ENCODE measurements around the gene AATF. TPM values are rescaled to one million over a fixed set of nuclear protein-coding genes. Genes with fewer than 3 reads are reported as not detected.

AATF gene
- total RNA-seq, 1 donor from 2014 or later: 70.2 TPM

GRCh38 chr17:36937959-36938565 is 10.7 kb upstream of the AATF start:
- H3K4me3 ChIP-seq (ENCODE audit: low read depth, low read length): peak overlapping the region; percentile 82
- DNase-seq (ENCODE audit: low read depth): no peak
- TF ChIP-seq, protein P1, sequence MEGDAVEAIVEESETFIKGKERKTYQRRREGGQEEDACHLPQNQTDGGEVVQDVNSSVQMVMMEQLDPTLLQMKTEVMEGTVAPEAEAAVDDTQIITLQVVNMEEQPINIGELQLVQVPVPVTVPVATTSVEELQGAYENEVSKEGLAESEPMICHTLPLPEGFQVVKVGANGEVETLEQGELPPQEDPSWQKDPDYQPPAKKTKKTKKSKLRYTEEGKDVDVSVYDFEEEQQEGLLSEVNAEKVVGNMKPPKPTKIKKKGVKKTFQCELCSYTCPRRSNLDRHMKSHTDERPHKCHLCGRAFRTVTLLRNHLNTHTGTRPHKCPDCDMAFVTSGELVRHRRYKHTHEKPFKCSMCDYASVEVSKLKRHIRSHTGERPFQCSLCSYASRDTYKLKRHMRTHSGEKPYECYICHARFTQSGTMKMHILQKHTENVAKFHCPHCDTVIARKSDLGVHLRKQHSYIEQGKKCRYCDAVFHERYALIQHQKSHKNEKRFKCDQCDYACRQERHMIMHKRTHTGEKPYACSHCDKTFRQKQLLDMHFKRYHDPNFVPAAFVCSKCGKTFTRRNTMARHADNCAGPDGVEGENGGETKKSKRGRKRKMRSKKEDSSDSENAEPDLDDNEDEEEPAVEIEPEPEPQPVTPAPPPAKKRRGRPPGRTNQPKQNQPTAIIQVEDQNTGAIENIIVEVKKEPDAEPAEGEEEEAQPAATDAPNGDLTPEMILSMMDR (conservative IDR thresholded peaks at IDR 0.05; ENCODE audit: low read depth, low read length): no peak

- TF ChIP-seq, protein P1 (conservative IDR thresholded peaks at IDR 0.05; ENCODE audit: low read depth, low read length): no peak
- DNase-seq (ENCODE audit: low read depth): no peak
- peak overlapping the region; percentile 82 for H3K4me3 ChIP-seq (ENCODE audit: low read depth, low read length)
These were observed 10.1 kb upstream of the AATF start for GRCh38 chr17:36938566-36939051.

GRCh38 chr17:36939052-36939801 is 9.5 kb upstream of the AATF start:
- peak overlapping the region; percentile 82 for H3K4me3 ChIP-seq (ENCODE audit: low read depth, low read length)

GRCh38 chr17:36939802-36940312 is 8.9 kb upstream of the AATF start:
- DNase-seq (ENCODE audit: low read depth): no peak
- TF ChIP-seq, protein P1 (conservative IDR thresholded peaks at IDR 0.05; ENCODE audit: low read depth, low read length): no peak
- H3K4me3 ChIP-seq (ENCODE audit: low read depth, low read length): peak overlapping the region; percentile 82

More at GRCh38 chr17:36939052-36939801, 9.5 kb upstream of the AATF start:
- TF ChIP-seq, protein P1 (conservative IDR thresholded peaks at IDR 0.05; ENCODE audit: low read depth, low read length): no peak
- DNase-seq (ENCODE audit: low read depth): no peak

- TF ChIP-seq, protein P1 (conservative IDR thresholded peaks at IDR 0.05; ENCODE audit: low read depth, low read length): no peak
- DNase-seq (ENCODE audit: low read depth): no peak
- H3K4me3 ChIP-seq (ENCODE audit: low read depth, low read length): no peak overlapping the region
These were observed 8.2 kb upstream of the AATF start for GRCh38 chr17:36940313-36941264.

DNA sequence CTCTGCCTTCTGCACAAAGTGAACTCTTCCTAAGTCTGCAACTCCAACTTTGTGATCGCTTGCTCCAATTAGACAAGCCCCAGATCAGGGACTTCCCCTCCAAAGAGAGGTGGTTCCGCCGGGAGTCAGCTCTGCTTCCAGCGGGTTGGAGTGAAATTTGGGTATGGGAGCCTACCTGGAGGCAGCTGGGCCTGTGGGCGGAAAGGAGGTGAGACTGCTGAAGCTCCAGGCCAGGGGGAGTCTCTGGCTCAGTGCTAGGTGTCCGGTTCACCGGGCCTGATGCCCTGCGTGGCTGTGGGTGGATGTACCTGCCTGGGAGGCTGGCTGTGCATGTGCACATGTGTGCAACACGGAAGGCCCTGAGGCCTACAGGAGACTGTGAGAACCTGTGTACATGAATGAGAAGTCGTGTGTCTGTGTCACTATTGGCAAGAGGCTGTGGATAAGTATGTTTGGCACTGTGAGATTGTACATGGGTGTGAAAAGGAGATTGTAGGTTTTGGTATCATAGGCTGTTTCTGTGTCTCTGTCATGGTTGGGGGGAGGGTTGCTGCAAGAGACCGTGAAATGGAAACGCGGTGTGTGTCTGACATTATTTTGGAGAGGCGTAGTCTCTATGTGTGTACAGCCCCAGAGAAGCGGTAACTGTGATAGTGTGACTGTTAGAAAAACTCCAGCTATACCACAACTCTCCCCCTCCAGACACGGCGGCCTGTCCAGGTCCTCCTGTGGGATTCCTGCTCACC is 7.3 kb upstream of the AATF start:
- TF ChIP-seq, protein P1 (conservative IDR thresholded peaks at IDR 0.05; ENCODE audit: low read depth, low read length): no peak
- peak overlapping the region; percentile 31 for H3K4me3 ChIP-seq (ENCODE audit: low read depth, low read length)
- no peak for DNase-seq (ENCODE audit: low read depth)

Data from epithelial cell of proximal tubule (primary cell).